Amygdala (tissue), 56 donors: ENCODE data around the gene MACROD1.

Experiments used
- DNase-seq, 56 donors: peaks; one replicate each; lab custom pipeline; 2025; lab: John Stamatoyannopoulos, UW

MACROD1 gene

DNA sequence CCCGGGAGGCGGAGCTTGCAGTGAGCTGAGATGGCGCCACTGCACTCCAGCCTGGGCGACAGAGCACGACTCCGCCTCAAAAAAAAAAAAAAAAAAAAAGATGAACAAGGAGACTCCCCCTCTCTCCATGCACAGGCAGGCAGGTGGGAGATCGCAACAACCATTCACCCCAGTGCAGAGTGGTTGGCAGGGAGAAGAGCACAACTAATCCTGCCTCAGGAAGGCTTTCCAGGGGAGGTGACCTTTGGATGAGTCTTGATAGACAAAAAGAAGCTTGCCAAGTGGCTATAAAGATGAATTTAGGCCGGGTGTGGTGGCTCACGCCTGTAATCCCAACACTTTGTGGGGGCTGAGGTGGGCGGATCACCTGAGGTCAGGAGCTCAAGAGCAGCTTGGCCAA lies 100.2 kb downstream of the MACROD1 start:
- no peak for DNase-seq

DNA sequence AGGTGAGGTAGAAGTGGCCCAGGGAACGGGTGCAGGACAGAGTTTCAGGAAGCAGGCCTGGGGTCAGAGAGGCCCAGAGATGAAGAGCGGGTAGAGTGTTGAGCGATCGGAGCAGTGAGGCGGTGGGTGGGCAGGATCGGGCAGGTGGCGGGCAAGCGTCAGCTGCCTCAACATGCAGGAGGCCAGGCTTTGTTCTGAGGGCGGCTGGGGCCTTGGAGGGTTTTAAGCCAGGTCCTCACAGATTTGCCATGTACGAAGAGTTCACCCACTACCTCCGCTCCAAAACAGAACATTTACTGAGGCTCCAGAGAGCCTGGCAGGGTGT lies 100.8 kb downstream of the MACROD1 start:
- no peak for DNase-seq

DNA sequence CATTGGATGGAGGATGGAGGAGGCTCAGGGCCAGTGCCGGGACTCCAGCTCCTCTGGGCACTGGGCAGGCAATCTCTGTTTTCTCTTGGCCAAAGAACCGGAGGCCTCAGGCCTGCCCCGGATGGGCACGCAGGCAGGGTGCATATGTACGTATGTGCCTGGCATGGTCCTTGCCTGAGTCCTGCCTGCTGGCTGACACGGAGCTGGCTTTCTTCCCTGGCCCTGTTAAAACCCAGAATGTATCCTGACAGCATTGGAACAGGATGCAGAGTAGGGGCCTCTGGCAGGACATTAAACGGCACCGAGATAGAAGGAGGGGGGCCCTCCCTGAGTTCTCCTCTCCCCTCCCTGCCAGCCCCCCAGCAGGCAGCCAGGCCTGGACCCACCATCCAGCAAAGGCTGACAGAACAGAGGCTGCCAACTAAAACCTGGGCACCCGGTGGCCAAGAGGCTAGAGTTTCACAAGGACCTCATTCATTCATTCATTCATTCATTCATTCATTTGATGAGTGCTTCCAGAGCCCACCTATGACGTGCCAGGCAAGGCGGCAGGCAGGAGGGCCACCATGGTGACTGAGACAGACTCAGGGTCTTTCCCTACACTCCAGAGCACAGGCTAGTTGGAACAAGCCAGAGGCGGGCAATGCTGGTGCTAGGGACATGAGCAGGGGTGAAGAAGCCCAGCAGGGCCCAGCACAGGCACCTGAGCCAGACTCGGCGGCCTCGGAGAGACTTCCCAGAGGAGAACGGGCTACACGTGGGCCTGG lies 101.4 kb downstream of the MACROD1 start:
- DNase-seq: no peak

DNA sequence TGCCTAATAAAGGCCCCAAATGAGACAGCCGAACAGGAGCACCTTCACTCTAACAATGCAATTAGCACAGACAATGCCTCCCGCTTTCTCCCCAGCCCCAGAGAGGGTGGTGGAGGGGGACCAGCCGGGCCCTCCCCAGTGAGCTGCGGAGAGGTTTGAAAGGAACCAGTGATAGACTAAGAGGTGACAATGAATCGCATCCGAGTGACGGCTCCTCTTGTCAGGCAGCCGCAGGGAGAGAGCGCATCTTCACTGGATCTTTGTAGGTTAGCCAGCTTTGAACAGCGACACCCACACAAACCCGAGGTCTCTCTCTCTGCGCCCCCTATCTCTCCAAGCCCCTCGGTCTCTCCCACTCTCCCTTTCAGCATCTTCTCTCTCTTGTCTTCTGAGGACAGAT lies 102.1 kb downstream of the MACROD1 start:
- DNase-seq: peak in 1 of 56 donors; percentile 33

DNA sequence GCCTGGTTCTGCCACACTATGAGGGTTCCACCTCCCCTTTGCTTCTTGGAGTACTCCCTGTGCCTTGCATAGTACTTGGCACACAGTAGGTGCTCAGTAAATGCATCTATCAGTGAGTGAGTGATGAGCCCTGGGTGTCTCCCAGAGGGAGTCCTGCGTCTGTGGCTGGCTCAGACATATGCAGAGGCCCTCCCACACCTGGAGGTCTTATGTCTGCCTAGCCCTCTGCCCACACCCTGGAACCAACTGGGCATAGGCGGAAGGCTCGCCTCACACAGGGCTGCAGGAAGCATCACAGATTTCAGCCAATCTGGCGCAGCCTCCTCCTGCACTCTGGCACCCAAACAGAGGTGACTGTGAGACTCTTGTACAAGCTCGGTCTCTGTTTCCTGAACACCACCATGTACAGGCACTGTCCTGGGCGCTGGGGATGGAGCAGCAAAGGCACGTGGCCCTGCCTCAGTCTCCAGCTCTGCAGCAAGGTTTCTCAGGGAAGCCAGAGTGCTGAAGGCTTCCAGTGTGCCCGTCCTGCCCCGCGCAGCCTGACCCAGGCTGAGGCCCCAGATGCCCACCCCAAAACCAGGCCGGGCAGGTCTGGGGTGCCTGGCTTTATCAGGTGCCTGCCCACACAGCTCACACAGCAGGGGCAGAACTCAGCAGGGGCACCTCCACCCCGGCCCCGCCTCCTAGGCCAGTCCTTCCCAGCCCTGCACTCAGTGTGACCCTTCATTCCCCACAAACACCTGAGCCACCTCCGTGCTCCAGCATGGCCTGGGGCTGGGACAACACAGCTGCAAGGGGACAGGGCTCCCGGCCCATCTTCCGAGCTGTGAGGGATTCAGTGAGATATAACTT lies 103.5 kb downstream of the MACROD1 start:
- DNase-seq: no peak

DNA sequence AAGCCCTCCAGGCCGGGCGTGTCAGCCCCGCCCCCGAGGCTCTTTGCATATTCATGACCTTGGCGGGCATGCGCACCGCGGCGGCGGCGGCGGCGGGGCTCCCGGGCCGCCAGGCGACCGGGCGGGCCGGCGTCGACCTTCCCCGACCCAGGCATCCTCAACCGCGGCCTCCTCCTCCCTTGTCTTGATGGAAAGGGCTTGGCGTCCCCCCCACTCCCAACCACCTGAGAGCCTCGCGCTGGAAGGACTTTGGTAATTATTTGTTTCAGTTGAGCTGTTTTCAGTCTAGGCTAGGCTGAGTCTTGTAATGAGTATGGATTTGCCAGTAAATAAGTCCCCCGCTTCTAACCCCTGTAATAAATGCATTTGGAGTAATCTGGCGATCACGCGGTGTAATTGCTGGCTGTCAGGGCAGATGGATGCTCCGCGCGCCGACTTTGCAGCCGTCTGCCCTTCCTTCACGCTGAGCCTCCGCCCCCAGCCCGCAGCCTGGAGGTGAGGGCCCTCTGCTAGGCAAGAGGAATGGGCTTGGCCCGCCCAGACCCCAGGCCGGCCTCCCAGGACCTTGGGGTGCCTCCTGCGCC lies 105.0 kb downstream of the MACROD1 start:
- peak in 34 of 56 donors; percentile 10 to 76 (median 44) for DNase-seq

DNA sequence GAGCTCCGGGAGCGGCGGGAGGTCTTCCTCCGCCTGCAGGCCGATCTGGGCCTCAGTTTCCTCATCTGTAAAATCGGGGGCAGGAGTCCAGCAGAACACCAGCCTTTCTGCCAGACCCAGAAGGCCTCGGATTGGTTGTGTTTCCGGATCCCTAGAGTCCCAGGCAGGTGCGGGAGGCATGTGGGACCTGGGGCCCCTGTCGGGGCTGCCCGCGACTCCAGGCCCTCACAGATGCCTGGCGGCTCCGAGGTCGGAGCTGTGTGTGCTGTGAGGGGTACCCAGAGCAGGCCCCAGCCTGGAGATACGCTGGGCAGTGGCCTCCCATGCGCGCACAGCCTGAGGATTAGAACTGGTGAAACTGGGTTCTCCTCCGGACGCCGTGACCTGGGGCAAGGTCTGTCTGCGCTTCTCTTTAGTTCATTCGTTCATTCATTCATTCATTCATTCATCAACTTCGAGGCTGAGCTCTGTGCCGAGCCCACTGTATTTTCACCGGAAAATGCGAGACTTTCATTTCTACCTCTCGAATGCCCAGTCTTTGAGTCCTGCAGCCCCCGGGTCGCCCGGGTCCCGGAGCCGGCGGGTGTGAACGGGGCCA lies 105.6 kb downstream of the MACROD1 start:
- DNase-seq: no peak

DNA sequence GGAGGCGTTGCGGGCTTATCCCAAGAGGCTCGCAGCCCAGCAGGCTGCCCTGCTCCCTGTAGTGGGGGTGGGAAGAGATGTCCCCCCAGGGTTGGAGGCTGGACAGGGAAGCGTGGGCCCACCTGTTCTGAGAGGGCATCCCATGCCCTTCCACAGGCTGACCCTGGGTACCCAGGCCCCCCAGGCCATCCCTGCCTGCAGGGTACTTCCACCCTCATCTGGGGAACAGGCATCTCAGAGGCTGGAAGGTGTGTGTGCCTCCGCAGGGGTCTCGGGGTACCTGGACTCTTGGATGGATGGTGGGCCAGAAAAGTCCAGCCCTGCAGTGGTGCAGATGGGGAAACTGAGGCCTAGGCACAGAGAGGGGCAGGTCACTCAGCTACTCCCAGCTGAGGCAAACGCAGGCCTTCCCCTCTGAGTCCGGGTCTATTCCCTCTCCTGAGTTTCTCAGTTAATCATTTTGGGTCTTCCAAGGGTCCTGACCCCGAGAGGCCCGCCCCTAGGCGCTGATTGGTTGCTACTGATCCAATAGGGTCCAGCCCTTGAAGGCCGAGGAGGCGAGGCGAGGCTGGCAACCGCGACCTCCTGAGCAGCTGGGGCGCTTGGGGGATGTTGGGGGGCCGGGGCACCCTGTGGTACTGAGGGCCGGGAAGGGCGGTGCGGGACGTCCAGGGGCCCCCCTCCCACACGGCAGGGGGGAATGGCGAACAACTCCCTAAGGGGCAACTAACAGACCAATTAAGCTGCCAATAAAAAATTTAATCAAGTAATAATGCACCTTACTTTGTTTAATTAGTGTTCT lies 106.4 kb downstream of the MACROD1 start:
- no peak for DNase-seq

DNA sequence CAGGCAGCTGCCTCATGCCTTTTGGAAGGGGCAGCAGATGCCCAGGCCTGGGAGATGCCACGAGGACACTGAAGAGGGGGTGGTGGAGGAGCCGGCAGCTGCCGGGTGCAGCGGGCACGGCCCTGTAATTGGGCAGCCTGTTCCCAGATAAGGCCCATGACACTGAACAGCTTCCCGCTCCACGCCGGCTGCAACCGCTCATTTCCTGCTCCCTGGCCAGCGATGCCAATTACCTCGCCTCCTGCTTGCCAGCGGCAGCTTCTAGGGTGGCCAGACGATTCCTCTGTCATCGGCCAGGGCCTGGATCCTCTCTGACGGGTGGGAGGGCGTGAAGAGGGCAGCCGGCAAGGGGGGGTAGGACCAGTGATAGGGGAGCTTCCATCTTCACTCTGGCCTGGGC lies 107.4 kb downstream of the MACROD1 start:
- DNase-seq: peak in 14 of 56 donors; percentile 25 to 65 (median 32)

DNA sequence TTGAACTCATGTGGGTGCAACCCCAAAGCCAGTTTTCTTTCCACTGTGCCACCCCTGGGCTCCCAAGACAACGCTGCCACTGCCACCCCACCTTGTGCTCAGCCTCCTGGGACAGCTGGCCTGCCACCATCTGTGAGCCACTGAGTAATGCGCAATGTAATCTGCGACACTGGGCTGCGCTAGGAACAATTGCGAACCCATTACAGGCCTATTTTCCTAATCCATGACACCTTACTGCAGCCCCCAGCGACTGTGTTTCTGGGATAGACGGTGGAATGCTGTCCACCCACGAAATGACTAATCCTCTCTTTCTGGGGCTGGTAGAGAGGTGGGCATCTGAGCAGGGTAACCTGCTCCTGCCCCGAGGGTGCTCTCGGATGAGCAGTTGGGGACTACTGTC lies 108.0 kb downstream of the MACROD1 start:
- peak in 1 of 56 donors; percentile 9 for DNase-seq

DNA sequence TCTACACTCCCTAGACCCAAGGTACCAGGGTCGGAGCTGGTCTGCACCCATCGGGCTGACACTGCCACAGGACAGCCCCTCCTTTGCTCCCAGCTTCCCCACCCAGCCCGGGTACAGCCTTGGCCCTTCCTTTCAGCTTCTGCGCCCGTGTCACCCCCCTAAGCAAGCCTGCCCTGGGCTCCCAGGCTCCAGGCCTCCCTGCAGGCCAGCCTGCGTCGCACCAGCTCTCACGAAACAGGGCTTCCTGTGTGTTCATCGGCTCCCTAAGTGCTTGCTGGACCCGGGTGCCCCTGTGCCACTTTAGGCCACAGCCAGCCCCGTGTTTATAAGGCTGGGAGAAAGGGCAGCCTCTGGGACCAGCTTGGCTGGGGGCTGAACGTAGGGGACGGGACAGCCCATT lies 109.1 kb downstream of the MACROD1 start:
- DNase-seq: no peak

DNA sequence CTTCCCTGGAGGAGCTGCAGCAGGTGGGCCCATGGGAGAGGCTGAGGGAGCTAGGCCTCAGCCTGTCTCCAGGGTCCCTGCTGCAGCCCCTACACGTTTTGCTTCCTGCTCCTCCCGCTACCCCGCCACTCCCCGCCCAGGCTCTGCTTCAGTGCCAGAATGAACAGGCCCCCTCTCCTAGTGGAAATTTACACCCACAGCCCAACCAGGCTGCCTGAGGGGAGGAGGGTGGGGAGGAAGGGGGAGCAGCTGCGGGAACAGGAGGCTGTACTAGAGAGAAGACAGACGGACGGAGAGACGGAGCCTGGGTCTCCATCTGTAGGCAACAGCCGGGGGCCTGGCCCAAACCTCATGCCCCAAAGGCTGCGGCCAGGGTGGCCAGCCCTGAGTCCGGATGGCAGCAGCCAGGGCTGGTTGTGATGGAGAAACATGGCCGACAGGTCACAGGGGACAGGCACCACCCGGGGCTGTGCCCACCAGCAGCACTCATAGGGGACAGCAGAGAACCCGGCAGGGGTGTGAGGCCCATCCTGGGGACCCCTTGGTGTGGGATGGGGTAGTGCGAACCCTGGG lies 109.6 kb downstream of the MACROD1 start:
- DNase-seq: peak in 38 of 56 donors; percentile 11 to 83 (median 45)

DNA sequence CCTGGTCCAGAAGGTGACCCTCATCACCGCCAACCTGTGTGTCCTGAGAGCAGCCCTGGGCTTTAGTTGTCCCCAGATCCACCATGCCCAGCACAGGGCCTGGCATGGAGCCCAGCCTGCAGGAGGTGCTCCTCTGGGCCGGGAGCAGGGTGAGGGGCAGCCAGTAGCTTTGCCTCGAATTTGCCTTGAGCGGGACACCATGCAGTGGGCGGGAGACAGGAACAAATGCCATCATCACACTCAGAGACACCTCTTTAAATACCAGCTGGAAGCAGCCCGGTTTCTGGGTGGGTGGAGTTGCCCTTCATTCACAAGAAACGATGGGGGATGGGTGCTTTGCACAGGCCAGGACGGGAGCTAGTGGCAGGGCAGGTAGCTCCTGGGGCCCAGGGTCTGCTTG lies 110.8 kb downstream of the MACROD1 start:
- DNase-seq: peak in 16 of 56 donors; percentile 12 to 68 (median 38)

DNA sequence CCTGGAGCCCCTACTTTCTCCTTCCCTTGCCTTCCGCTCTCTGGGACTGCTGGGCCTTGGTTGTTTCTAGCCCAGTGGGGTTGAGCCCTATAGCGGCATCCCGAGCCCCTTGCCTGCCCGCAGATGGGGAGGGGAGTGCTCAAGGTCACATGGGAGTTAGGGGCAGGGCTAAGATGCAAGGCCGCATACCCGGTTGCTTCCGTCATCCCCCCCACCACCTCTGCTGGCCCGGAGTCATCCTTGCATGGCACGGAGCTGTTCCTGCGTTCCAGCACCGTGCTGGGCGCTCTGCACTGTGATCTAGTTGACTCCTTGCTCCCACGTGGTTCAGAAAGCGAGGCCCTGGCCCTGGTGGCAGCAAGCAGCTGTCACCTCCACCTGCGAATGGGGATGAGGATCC lies 112.2 kb downstream of the MACROD1 start:
- peak in 1 of 56 donors; percentile 38 for DNase-seq

DNA sequence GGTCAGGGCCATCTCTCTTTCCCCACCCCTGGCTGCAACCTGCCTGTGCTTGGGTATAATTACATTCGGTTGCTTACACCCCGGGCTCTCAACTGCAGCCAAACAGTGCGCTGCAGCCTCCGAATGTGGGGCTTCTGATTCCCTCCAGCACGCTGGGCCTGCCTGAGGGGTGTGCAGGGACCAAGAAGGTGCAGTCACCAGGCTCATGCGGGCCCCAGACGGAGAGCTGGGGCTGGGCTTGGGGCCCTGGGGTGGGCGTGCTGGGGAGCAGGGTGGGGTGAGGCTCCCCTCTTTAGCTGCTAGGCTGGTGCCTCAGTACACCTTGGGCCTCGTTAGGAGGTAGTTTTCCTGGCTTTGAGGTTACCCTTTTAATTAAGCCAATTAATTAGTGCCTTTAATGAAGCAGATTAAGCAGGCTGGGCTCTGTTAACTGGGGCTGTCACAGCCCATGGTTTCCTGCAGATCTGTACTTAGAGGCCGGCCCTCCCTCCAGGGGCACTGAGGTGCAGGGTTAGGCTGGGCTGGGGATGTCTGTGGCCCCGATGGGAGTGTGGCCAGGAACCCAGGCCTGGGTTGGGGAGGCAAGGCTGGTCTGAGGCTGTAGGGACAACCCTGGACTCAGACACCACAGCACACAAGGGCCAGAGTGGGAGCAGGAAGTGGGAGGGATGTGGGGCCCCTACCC lies 112.8 kb downstream of the MACROD1 start:
- no peak for DNase-seq

DNA sequence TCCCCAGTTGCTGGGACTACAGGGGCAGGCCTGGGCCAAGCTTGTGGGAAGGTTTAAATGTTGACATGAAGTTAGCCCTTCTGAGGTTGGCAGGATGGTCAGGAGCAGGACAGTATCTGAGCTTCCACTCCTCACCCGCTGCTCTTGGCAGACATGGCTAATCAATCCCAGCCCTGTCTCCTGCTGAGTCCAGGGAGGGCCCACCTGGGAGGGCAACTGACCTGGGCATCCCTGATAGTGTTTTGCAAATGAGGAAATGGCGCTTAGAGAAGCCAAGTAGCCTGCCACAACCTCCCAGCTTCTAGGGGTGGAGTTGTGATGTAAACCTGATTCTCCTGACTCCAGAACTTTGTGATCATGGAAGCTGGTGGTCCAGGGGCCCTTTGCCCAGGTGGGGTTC lies 113.5 kb downstream of the MACROD1 start:
- no peak for DNase-seq

DNA sequence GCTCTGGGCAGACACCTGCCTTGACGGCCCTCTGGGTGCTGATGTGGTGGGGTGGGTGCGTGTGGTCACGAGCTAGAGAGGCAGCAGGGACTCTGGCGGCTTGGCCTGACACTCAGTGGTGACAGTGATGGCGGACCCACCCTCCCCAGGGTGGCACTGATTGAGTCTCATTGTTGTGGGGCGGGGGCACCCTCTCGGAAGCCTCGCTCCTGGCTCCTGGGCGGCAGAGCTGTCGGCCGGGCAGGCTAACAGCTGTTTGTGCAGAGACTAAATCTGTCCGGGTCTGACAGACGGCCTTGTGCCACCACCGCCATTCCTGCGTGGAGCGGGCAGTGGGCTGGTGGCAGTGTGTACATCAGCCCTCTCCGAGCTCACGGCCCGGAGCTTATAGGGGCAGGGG lies 114.6 kb downstream of the MACROD1 start:
- DNase-seq: peak in 2 of 56 donors; percentile 25 to 30

DNA sequence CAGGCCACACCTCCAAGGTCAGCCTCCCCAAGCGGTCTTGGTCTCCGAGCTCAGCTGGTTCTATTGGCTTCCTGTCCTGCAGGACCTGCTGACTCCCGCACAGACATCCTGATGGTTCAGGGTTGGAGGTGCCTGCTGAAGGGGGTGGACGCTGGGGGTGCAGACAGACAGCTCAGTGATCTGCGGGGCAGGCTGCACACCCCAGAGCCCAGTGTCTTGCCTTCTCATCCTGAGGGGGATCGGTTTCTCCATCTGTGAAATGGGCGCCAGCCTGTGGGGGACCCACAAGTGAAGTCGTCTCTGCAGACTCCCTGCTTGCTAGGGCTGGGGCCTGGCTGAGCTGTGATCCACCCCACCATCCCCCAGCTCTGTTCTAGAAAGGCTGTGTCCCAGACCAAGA lies 116.4 kb downstream of the MACROD1 start:
- no peak for DNase-seq
